ENCODE data around the gene HBEGF. TPM values are rescaled to one million over a fixed set of nuclear protein-coding genes. Genes with fewer than 3 reads are reported as not detected.
A peak's percentile ranks its signal among the peaks of the same experiment; 100 is the strongest.

HBEGF gene
- total and polyA plus RNA-seq, 10 donors = 1.2 to 16.2 (median 6.9) TPM

DNA sequence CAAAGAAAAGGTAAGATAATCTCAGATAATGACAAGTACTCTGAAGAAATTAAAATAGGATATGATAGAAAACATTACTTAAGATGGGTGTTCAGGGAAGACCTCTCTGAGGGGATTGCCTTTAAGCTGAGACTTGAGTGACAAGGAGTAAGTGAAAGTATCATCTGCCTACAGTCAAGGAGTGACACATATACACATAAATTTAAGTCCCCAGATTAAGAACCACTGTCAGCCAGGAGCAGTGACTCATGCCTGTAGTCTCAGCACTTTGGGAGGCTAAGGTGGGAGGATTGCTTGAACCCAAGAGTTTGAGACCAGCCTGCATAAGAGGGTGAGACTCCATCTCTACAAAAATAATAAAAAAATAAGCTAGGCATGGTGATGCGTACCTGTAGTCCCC, 35.6 kb upstream of the HBEGF start:
- H3K27me3 ChIP-seq (replicated peaks in 1 of 7) = no peaks in the 10 kb centered on the region
- H3K4me3 ChIP-seq = no peak overlapping the region
- H3K27ac ChIP-seq = no peak overlapping the region
- 94 to 100% (median 97%) methylated on average over 1 of the region's 1 CpG for WGBS, 5 donors
- H3K36me3 ChIP-seq = no peaks in the 10 kb centered on the region
- H3K4me1 ChIP-seq = peaks cover 0 to 13% (median 4%) of the 10 kb centered on the region in 6 donors
- intact Hi-C loops (cut with DNase I; ENCODE audit: low total_unique reads) = no loop called here
- no peak for DNase-seq
- peaks cover 0 to 4% (median 0%) of the 10 kb centered on the region in 8 donors for H3K9me3 ChIP-seq
- TF ChIP-seq, protein P1, sequence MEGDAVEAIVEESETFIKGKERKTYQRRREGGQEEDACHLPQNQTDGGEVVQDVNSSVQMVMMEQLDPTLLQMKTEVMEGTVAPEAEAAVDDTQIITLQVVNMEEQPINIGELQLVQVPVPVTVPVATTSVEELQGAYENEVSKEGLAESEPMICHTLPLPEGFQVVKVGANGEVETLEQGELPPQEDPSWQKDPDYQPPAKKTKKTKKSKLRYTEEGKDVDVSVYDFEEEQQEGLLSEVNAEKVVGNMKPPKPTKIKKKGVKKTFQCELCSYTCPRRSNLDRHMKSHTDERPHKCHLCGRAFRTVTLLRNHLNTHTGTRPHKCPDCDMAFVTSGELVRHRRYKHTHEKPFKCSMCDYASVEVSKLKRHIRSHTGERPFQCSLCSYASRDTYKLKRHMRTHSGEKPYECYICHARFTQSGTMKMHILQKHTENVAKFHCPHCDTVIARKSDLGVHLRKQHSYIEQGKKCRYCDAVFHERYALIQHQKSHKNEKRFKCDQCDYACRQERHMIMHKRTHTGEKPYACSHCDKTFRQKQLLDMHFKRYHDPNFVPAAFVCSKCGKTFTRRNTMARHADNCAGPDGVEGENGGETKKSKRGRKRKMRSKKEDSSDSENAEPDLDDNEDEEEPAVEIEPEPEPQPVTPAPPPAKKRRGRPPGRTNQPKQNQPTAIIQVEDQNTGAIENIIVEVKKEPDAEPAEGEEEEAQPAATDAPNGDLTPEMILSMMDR (IDR thresholded peaks at IDR 0.05 in 8 of 11, conservative IDR thresholded peaks at IDR 0.05 in 3 of 11) = no peak
- TF ChIP-seq POLR2A (IDR thresholded peaks at IDR 0.05) = no peak
- no peak for TF ChIP-seq POLR2AphosphoS5 (IDR thresholded peaks at IDR 0.05)

DNA sequence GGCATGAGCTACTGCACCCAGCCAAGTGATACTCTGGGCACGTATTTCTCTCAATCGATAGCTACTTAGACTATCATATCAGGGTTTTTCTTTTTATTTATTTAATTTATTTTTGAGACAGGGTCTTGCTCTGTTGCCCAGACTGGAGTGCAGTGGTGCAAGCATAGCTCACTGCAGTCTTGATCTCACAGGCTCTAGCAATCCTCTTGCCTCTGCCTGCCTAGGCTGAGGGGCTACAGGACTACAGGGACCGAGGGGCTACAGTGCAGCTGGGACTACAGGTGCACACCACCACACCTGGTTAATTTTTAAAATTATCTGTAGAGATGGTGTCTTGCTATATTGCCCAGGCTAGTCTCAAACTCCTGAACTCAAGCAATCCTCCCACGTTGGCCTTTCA, 34.9 kb upstream of the HBEGF start:
- DNase-seq = no peak
- WGBS, 5 donors = 93 to 97% (median 94%) methylated on average over 4 of the region's 4 CpGs
- H3K4me3 ChIP-seq = no peak overlapping the region

DNA sequence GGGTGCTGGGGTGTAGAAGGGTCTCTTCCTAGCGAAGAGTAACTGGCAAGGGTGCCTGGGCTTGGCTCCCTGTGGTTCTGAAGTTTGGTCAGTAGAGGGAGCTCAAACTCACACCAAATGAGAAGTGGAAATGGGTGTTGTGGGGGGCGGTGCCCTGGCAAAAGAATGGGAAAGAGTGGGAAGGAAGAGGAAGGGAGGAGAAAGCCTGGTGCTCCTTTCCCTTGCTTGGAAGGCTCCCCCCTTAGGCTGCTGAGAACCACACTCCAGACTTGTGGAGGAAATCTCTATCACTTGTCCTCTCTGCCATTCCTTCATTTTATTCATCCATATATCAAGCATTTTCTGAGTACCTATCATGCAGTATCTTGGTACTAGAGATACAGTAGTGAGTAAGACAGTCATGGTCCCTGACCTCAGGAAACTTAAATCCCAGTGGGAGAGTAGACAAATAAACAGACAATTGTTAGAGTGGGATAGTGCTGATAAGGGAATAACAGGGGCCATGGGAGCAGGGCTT, 26.6 kb upstream of the HBEGF start:
- no peaks in the 10 kb centered on the region for H3K9me3 ChIP-seq
- peaks cover 0 to 32% (median 12%) of the 10 kb centered on the region in 6 donors for H3K4me1 ChIP-seq
- no peak for TF ChIP-seq POLR2A (IDR thresholded peaks at IDR 0.05)
- TF ChIP-seq, protein P1 (IDR thresholded peaks at IDR 0.05 in 8 of 11, conservative IDR thresholded peaks at IDR 0.05 in 3 of 11) = peak; percentile 56 to 93 (median 84)
- TF ChIP-seq POLR2AphosphoS5 (IDR thresholded peaks at IDR 0.05) = peak in 1 of 3 donors; percentile 54
- 0 to 25% (median 13%) methylated on average over 2 of the region's 2 CpGs for WGBS, 5 donors
- H3K27me3 ChIP-seq (replicated peaks in 1 of 7) = no peaks in the 10 kb centered on the region
- H3K27ac ChIP-seq = peak overlapping the region in 5 of 8 donors; percentile 11 to 56 (median 37)
- H3K4me3 ChIP-seq = no peak overlapping the region
- no peaks in the 10 kb centered on the region for H3K36me3 ChIP-seq
- intact Hi-C loops (cut with DNase I; ENCODE audit: low total_unique reads) = loop anchor here (10.0 kb wide), 1 partner anchor 342 kb away; no protein-coding TSS in a partner anchor
- DNase-seq = peak; percentile 79

More for the DNA sequence above, 34.9 kb upstream of the HBEGF start:
- no peak overlapping the region for H3K27ac ChIP-seq
- H3K4me1 ChIP-seq = peaks cover 0 to 13% (median 4%) of the 10 kb centered on the region in 6 donors
- TF ChIP-seq, protein P1 (IDR thresholded peaks at IDR 0.05 in 8 of 11, conservative IDR thresholded peaks at IDR 0.05 in 3 of 11) = no peak
- no peak for TF ChIP-seq POLR2A (IDR thresholded peaks at IDR 0.05)
- no peak for TF ChIP-seq POLR2AphosphoS5 (IDR thresholded peaks at IDR 0.05)
- H3K9me3 ChIP-seq = peaks cover 0 to 4% (median 0%) of the 10 kb centered on the region in 8 donors
- intact Hi-C loops (cut with DNase I; ENCODE audit: low total_unique reads) = no loop called here
- H3K36me3 ChIP-seq = no peaks in the 10 kb centered on the region
- H3K27me3 ChIP-seq (replicated peaks in 1 of 7) = no peaks in the 10 kb centered on the region

DNA sequence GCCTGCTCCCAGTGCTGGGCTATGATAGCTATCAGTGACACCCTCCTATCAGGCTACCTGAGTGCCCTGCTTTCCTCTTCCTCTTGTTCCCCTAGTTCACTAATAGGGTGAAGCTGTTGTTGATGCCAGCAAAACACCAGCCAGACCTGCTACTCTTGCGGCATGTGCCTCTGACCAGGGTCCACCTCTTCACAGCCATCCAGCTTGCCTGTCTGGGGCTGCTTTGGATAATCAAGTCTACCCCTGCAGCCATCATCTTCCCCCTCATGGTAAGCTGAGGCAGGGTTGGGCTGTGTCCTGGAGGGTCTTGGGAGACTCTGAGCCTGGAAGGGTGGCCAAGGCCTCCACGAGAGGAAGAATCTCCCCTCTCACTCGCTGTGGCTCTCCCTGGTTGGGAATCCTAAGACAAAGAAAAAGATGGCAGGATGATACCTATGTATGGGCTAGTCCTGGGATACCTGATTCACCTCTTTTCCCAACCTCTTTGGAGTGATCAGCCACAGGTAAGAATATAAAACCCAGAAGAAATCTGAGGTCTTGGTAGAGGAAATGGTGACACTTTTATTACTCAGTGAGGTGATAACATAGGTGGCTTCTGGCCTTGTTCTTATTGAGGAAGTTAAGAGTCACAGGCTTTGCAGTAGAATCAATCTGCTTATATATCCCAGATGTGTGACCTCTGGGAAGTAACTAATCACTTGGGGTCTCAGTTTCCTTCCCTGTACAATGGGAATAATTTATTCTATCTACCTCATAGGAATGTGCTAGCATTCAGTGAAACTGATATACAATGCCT, 25.2 kb upstream of the HBEGF start:
- WGBS, 5 donors = 91 to 100% (median 95%) methylated on average over 2 to 3 of the region's 3 CpGs
- H3K27ac ChIP-seq = no peak overlapping the region
- no peaks in the 10 kb centered on the region for H3K36me3 ChIP-seq
- intact Hi-C loops (cut with DNase I; ENCODE audit: low total_unique reads) = loop anchor here (10.0 kb wide), 1 partner anchor 343 kb away; no protein-coding TSS in a partner anchor
- H3K4me3 ChIP-seq = no peak overlapping the region
- no peak for DNase-seq
- no peaks in the 10 kb centered on the region for H3K9me3 ChIP-seq
- H3K27me3 ChIP-seq (replicated peaks in 1 of 7) = no peaks in the 10 kb centered on the region
- peaks cover 0 to 32% (median 12%) of the 10 kb centered on the region in 6 donors for H3K4me1 ChIP-seq
- TF ChIP-seq POLR2A (IDR thresholded peaks at IDR 0.05) (no peak), POLR2AphosphoS5 (IDR thresholded peaks at IDR 0.05) (no peak)
- TF ChIP-seq, protein P1 (IDR thresholded peaks at IDR 0.05 in 8 of 11, conservative IDR thresholded peaks at IDR 0.05 in 3 of 11) = no peak
